ENCODE results near the gene ACTR1B.

DNA sequence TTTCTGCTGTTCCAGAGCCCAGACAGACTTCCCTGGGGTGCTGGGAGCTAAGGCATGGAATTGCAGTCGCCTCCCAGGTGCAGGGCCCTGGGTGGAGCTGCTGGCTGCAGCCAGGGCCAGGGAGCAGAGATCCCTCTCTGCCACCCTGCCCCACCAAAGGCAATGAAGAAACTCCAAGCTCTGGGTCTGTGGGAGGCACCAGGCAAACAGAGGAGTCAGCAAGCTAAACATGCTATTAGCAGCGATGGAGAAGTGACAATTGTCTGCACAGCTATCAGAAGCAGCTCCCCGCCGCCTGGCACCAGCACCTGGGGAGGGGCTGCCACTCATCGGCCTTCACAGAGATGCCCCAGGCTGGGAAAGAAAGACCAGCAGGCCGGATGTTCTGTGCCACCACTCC, 45.9 kb downstream of the ACTR1B start:
- TF ChIP-seq, protein P1, sequence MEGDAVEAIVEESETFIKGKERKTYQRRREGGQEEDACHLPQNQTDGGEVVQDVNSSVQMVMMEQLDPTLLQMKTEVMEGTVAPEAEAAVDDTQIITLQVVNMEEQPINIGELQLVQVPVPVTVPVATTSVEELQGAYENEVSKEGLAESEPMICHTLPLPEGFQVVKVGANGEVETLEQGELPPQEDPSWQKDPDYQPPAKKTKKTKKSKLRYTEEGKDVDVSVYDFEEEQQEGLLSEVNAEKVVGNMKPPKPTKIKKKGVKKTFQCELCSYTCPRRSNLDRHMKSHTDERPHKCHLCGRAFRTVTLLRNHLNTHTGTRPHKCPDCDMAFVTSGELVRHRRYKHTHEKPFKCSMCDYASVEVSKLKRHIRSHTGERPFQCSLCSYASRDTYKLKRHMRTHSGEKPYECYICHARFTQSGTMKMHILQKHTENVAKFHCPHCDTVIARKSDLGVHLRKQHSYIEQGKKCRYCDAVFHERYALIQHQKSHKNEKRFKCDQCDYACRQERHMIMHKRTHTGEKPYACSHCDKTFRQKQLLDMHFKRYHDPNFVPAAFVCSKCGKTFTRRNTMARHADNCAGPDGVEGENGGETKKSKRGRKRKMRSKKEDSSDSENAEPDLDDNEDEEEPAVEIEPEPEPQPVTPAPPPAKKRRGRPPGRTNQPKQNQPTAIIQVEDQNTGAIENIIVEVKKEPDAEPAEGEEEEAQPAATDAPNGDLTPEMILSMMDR (conservative IDR thresholded peaks at IDR 0.05; ENCODE audit: low read depth in 2 of 2), result no peak
- TF ChIP-seq POLR2AphosphoS5 (IDR thresholded peaks at IDR 0.05; ENCODE audit: low read depth) (no peak), EZH2 (IDR thresholded peaks at IDR 0.05; ENCODE audit: low read depth, unreplicated experiment) (no peak), NANOG (IDR thresholded peaks at IDR 0.05; ENCODE audit: borderline replicate concordance) (no peak), CREB1 (CRISPR knock-in tag; IDR thresholded peaks at IDR 0.05; ENCODE audit: low read depth) (no peak), EZH2phosphoT487 (IDR thresholded peaks at IDR 0.05; ENCODE audit: unreplicated experiment) (no peak), ZNF114 (CRISPR knock-in tag; IDR thresholded peaks at IDR 0.05) (no peak), JUNB (IDR thresholded peaks at IDR 0.05; ENCODE audit: unreplicated experiment) (no peak)
- TF ChIP-seq, protein P2, sequence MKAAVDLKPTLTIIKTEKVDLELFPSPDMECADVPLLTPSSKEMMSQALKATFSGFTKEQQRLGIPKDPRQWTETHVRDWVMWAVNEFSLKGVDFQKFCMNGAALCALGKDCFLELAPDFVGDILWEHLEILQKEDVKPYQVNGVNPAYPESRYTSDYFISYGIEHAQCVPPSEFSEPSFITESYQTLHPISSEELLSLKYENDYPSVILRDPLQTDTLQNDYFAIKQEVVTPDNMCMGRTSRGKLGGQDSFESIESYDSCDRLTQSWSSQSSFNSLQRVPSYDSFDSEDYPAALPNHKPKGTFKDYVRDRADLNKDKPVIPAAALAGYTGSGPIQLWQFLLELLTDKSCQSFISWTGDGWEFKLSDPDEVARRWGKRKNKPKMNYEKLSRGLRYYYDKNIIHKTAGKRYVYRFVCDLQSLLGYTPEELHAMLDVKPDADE (IDR thresholded peaks at IDR 0.05), result no peak
- TF ChIP-seq, protein P3, sequence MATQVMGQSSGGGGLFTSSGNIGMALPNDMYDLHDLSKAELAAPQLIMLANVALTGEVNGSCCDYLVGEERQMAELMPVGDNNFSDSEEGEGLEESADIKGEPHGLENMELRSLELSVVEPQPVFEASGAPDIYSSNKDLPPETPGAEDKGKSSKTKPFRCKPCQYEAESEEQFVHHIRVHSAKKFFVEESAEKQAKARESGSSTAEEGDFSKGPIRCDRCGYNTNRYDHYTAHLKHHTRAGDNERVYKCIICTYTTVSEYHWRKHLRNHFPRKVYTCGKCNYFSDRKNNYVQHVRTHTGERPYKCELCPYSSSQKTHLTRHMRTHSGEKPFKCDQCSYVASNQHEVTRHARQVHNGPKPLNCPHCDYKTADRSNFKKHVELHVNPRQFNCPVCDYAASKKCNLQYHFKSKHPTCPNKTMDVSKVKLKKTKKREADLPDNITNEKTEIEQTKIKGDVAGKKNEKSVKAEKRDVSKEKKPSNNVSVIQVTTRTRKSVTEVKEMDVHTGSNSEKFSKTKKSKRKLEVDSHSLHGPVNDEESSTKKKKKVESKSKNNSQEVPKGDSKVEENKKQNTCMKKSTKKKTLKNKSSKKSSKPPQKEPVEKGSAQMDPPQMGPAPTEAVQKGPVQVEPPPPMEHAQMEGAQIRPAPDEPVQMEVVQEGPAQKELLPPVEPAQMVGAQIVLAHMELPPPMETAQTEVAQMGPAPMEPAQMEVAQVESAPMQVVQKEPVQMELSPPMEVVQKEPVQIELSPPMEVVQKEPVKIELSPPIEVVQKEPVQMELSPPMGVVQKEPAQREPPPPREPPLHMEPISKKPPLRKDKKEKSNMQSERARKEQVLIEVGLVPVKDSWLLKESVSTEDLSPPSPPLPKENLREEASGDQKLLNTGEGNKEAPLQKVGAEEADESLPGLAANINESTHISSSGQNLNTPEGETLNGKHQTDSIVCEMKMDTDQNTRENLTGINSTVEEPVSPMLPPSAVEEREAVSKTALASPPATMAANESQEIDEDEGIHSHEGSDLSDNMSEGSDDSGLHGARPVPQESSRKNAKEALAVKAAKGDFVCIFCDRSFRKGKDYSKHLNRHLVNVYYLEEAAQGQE (IDR thresholded peaks at IDR 0.05; ENCODE audit: unreplicated experiment), result no peak

Data from GM23338 (cell line).